Endodermal cell (in vitro differentiated cells): ENCODE results near the gene KRT7. TPM values are rescaled to one million over a fixed set of nuclear protein-coding genes. Genes with fewer than 3 reads are reported as not detected.

Experiments used
- DNase-seq: peaks from one replicate; pipeline ENCODE4 v3.0.0-alpha.2; 2017
- H3K27ac ChIP-seq: 2 replicates; pipeline ENCODE4 v1.5.1; 2013; ENCODE audit warnings: mild to moderate bottlenecking, low read depth, low read length, moderate library complexity
- H3K27me3 ChIP-seq: 2 replicates; pipeline ENCODE4 v1.6.1; 2013; ENCODE audit warnings: mild to moderate bottlenecking, low read length, moderate library complexity; ENCODE audit not compliant: insufficient read depth, control insufficient read depth, poor library complexity, severe bottlenecking
- H3K36me3 ChIP-seq: 2 replicates; pipeline ENCODE4 v1.7.0; 2013; ENCODE audit warnings: mild to moderate bottlenecking, low read length, moderate library complexity; ENCODE audit not compliant: control insufficient read depth, insufficient read depth
- H3K4me1 ChIP-seq: one replicate; pipeline ENCODE4 v1.7.0; 2013; ENCODE audit warnings: low read length; ENCODE audit not compliant: control insufficient read depth, insufficient read depth
- H3K4me3 ChIP-seq: 2 replicates; pipeline ENCODE4 v1.5.1; 2013; ENCODE audit warnings: mild to moderate bottlenecking, low read length, moderate library complexity
- H3K9ac ChIP-seq: 2 replicates; pipeline ENCODE4 v1.6.1; 2013; ENCODE audit warnings: mild to moderate bottlenecking, low read length, moderate library complexity; ENCODE audit not compliant: poor library complexity, severe bottlenecking; ENCODE audit errors: extremely low read depth
- H3K9me3 ChIP-seq: 2 replicates; pipeline ENCODE4 v1.6.1; 2013; ENCODE audit warnings: mild to moderate bottlenecking, low read length, moderate library complexity; ENCODE audit not compliant: control insufficient read depth
- H3K27ac Mint-ChIP-seq: 2 replicates; pipeline ENCODE4 v1.8.0; 2020; ENCODE audit warnings: mixed read lengths
- H3K27me3 Mint-ChIP-seq: 2 replicates; pipeline ENCODE4 v1.8.0; 2021; ENCODE audit warnings: mild to moderate bottlenecking, mixed read lengths; ENCODE audit not compliant: insufficient read depth
- H3K36me3 Mint-ChIP-seq: 2 replicates; pipeline ENCODE4 v1.8.0; 2020; ENCODE audit warnings: low read depth, mixed read lengths
- H3K4me1 Mint-ChIP-seq: 2 replicates; pipeline ENCODE4 v1.8.0; 2020; ENCODE audit warnings: mixed read lengths
- H3K4me3 Mint-ChIP-seq: 2 replicates; pipeline ENCODE4 v1.8.0; 2020; ENCODE audit warnings: mild to moderate bottlenecking, moderate library complexity, mixed read lengths
- H3K9me3 Mint-ChIP-seq: 2 replicates; pipeline ENCODE4 v1.8.0; 2020; ENCODE audit warnings: mild to moderate bottlenecking, mixed read lengths
- CTCF ChIP-seq: fragments of 200-600 bp; sonication (generic); conservative IDR thresholded peaks from 2 replicates; pipeline ENCODE4 v1.5.0; 2021; ENCODE audit warnings: antibody characterized with exemption, mild to moderate bottlenecking
- WGBS, 2 experiments: methylation state at CpG; one replicate each; pipeline versions ENCODE4 v1.1.5 to v1.1.7; 2013; ENCODE audit warnings: missing lambda C conversion rate in 2 of 2, mixed read lengths in 1 of 2; ENCODE audit not compliant: insufficient coverage in 1 of 2, insufficient read length in 1 of 2; 5-methylcytosine and 5-hydroxymethylcytosine counted together
- total RNA-seq, 2 donors: library from RNA; stranded (reverse); fragmentation: NEBNext Ultra II Directional in 1 of 2; extraction: Animal tissue kit (Norgen Biotek cat#: 25700) in 1 of 2; gene quantifications; 2 replicates in 1 of 2; 3 replicates in 1 of 2; pipeline ENCODE4 v1.2.1, GENCODE V29; 2021

The KRT7 gene
- total RNA-seq, 2 donors from 2014 or later = 1.5 TPM; not detected in 1

GRCh38 chr12:52225752-52226151 is 7.3 kb upstream of the KRT7 start:
- H3K27me3 Mint-ChIP-seq = peaks cover 52% of the 10 kb centered on the region
- no peak overlapping the region for H3K27ac Mint-ChIP-seq
- H3K27ac ChIP-seq = no peak overlapping the region
- H3K36me3 Mint-ChIP-seq = no peaks in the 10 kb centered on the region
- no peaks in the 10 kb centered on the region for H3K36me3 ChIP-seq
- H3K27me3 ChIP-seq = peaks cover 61% of the 10 kb centered on the region
- DNase-seq = peak; percentile 39
- no peaks in the 10 kb centered on the region for H3K9me3 ChIP-seq
- H3K4me1 ChIP-seq = no peaks in the 10 kb centered on the region
- WGBS, 2 experiments = 93 to 97% methylated on average over 3 to 4 of the region's 4 CpGs
- TF ChIP-seq CTCF = no peak
- H3K9ac ChIP-seq = no peak overlapping the region
- no peak overlapping the region for H3K4me3 ChIP-seq
- H3K9me3 Mint-ChIP-seq = no peaks in the 10 kb centered on the region
- H3K4me1 Mint-ChIP-seq = no peaks in the 10 kb centered on the region
- H3K4me3 Mint-ChIP-seq = no peak overlapping the region

- H3K9ac ChIP-seq = no peak overlapping the region
- H3K27me3 ChIP-seq = peaks cover 63% of the 10 kb centered on the region
- WGBS, 2 experiments = 88 to 89% methylated on average over 4 of the region's 4 CpGs
- H3K4me3 ChIP-seq = no peak overlapping the region
- no peak for TF ChIP-seq CTCF
- no peaks in the 10 kb centered on the region for H3K36me3 Mint-ChIP-seq
- H3K27me3 Mint-ChIP-seq = peaks cover 59% of the 10 kb centered on the region
- no peaks in the 10 kb centered on the region for H3K9me3 Mint-ChIP-seq
- no peak overlapping the region for H3K4me3 Mint-ChIP-seq
- H3K36me3 ChIP-seq = no peaks in the 10 kb centered on the region
- no peak for DNase-seq
- H3K27ac Mint-ChIP-seq = no peak overlapping the region
- no peaks in the 10 kb centered on the region for H3K9me3 ChIP-seq
- H3K4me1 ChIP-seq = no peaks in the 10 kb centered on the region
- H3K27ac ChIP-seq = no peak overlapping the region
- H3K4me1 Mint-ChIP-seq = no peaks in the 10 kb centered on the region
Measured at GRCh38 chr12:52226446-52226845, 6.6 kb upstream of the KRT7 start.

GRCh38 chr12:52227606-52228166 is 5.4 kb upstream of the KRT7 start:
- Histone ChIP-seq H3K9ac (no peak overlapping the region), H3K9me3 (no peaks in the 10 kb centered on the region), H3K27me3 (peaks cover 76% of the 10 kb centered on the region), H3K27ac (no peak overlapping the region), H3K36me3 (no peaks in the 10 kb centered on the region), H3K4me3 (no peak overlapping the region), H3K4me1 (no peaks in the 10 kb centered on the region)
- DNase-seq = no peak
- TF ChIP-seq CTCF = no peak
- H3K27me3 Mint-ChIP-seq = peaks cover 69% of the 10 kb centered on the region
- 70 to 78% methylated on average over 3 of the region's 5 CpGs for WGBS, 2 experiments
- H3K4me1 Mint-ChIP-seq = no peaks in the 10 kb centered on the region
- H3K27ac Mint-ChIP-seq = no peak overlapping the region
- no peaks in the 10 kb centered on the region for H3K9me3 Mint-ChIP-seq
- no peaks in the 10 kb centered on the region for H3K36me3 Mint-ChIP-seq
- H3K4me3 Mint-ChIP-seq = no peak overlapping the region
